Fibroblast of the aortic adventitia (primary cell): ENCODE results near the gene NPSR1. TPM values are rescaled to one million over a fixed set of nuclear protein-coding genes. Genes with fewer than 3 reads are reported as not detected.

Experiments
- DNase-seq: peaks from one replicate; pipeline ENCODE4 v3.0.0-alpha.2; 2010; ENCODE audit warnings: low read depth
- H3K4me3 ChIP-seq: 2 replicates; pipeline ENCODE4 v1.5.1; 2011; ENCODE audit warnings: low read depth, mild to moderate bottlenecking, control low read depth, low read length, moderate library complexity
- total RNA-seq: library from RNA; depleted of rRNA; stranded (reverse); fragments of >200 nt; gene quantifications from 2 replicates; pipeline ENCODE4 v1.2.3, GENCODE V29; 2012; ENCODE audit warnings: low replicate concordance
- TF ChIP-seq, protein P1 (sequence below): IDR thresholded peaks from 2 replicates; pipeline ENCODE4 v1.5.1; 2011; ENCODE audit warnings: mild to moderate bottlenecking, low read length, control low read depth, inconsistent platforms; ENCODE audit not compliant: insufficient read depth

Gene NPSR1
- total RNA-seq, 1 donor, result not detected

DNA sequence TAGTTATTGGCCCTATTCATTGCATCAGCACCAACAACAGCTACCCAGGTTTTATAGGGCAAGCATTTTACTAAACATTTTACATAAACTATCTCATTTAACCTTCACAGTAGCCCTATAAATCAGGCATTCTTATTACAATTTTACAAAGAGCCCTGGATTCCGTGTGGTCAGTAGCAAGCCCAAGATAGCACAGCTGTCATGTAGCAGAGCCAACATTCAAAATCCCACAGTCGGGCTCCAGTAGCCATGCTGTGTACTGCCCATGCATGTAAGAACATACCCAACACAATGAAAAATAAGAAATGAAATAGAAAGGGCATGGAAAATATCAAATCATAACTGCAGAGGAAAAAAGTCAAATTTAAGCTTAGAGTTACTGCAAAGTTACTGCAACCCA is 102.3 kb downstream of the NPSR1 start:
- no peak overlapping the region for H3K4me3 ChIP-seq
- TF ChIP-seq, protein P1, sequence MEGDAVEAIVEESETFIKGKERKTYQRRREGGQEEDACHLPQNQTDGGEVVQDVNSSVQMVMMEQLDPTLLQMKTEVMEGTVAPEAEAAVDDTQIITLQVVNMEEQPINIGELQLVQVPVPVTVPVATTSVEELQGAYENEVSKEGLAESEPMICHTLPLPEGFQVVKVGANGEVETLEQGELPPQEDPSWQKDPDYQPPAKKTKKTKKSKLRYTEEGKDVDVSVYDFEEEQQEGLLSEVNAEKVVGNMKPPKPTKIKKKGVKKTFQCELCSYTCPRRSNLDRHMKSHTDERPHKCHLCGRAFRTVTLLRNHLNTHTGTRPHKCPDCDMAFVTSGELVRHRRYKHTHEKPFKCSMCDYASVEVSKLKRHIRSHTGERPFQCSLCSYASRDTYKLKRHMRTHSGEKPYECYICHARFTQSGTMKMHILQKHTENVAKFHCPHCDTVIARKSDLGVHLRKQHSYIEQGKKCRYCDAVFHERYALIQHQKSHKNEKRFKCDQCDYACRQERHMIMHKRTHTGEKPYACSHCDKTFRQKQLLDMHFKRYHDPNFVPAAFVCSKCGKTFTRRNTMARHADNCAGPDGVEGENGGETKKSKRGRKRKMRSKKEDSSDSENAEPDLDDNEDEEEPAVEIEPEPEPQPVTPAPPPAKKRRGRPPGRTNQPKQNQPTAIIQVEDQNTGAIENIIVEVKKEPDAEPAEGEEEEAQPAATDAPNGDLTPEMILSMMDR, result no peak
- DNase-seq, result no peak

DNA sequence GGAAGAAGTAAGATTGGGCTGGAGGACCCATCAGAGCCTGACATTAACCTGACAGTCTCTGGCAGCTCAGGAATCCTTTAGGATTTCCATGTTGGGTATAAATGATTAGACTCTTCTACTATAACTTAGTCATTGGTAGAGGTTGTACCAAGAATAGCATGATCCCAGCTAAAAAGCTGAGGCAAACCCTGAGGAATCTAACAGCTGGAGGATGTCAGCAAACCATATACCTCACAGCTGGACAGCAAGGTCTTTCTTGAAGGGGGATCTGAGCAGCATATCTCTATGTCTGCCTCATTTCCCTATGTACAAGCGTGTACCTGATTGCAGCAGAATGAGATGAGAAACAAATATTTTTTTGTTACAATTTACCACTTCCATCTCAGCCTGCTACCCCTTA is 103.2 kb downstream of the NPSR1 start:
- H3K4me3 ChIP-seq, result no peak overlapping the region
- DNase-seq, result no peak
- TF ChIP-seq, protein P1, result no peak

- no peak for DNase-seq
- TF ChIP-seq, protein P1, result no peak
- no peak overlapping the region for H3K4me3 ChIP-seq
Observed at GRCh38 chr7:34761627-34762026, 103.6 kb downstream of the NPSR1 start.

DNA sequence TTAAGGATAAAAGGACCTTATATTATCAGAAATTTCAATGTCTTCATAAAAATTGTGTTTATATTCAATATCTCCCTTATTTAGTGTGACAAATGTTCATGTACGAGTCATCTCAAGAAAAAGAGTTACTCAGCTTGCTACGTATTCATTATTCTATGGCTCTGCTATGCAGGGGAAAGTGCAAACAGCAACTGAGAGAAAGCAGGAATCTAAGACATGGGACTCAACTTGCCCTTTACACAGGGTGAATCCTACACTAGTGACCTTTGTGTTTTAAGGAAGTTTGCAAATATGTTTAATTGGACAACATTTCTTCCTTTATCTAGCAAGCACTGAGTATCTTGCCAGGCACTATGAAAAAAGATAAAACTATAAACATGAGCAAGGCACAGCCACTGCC is 104.7 kb downstream of the NPSR1 start:
- H3K4me3 ChIP-seq, result no peak overlapping the region
- DNase-seq, result no peak
- TF ChIP-seq, protein P1, result no peak

DNA sequence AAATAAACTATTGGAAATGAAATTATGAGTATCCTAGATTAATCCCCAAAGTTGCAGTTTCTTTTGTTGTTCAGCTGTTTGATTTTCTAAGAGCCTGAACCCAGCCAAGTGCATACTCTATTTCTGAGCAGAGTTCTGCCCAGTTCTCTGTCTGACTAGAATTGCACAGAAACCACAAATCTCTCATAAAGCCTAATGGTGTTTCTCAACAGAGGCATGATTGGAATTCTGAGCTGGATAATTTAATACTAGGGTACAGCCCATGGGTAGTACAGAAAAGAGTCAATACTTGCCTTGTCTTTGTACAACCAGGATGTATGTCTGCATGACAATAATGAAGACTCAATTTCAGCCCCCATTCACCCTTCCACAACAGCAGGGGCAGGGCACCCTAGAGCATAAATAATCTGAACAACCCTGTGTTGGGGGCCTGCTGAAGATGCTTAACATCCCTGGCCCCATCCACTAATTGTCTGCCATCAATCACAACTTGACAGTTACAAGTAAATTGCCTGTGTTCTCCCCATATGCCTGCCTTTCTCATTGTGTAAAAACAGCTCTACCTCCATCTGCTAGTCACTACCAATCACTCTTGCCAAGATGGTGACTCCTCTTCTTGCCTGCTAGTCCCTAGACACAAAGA is 114.4 kb downstream of the NPSR1 start:
- TF ChIP-seq, protein P1, result no peak
- DNase-seq, result no peak
- no peak overlapping the region for H3K4me3 ChIP-seq

- TF ChIP-seq, protein P1, result no peak
- DNase-seq, result no peak
Observed at GRCh38 chr7:34776748-34777358, 118.8 kb downstream of the NPSR1 start.

DNA sequence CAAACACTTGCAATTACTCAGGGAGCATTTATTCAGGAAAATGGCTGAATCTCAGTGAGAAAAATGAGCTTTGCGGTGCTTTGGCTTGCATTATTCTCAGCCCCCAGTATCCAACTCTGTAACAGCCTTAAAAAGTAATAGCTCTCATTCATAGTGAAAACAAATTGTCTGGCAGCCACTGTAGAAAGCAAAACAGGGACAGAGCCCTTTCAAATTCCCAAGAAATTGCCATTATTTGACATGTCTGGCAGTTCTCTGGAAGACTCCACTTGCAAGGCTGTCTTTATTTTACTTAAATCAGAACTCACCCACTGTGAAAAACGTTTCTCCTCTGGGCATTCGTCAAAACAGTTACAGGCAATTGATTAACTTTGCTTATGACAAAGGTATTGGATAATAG is 122.5 kb downstream of the NPSR1 start:
- TF ChIP-seq, protein P1, result no peak
- DNase-seq, result no peak
- no peak overlapping the region for H3K4me3 ChIP-seq

More at GRCh38 chr7:34776748-34777358, 118.8 kb downstream of the NPSR1 start:
- no peak overlapping the region for H3K4me3 ChIP-seq
